HL-60 (cell line): ENCODE results near the gene TMEFF1.
A peak's percentile ranks its signal among the peaks of the same experiment; 100 is the strongest.

Source experiments
- DNase-seq, 2 experiments: peaks; one replicate each; pipeline ENCODE4 v3.0.0-alpha.2; 2010 to 2020; ENCODE audit warnings: low read depth in 1 of 2, low spot score in 1 of 2
- H3K27ac ChIP-seq: fragments of 250-450 bp; sonication (Bioruptor Pico); replicated peaks from 2 replicates; pipeline ENCODE4 v1.5.1; 2020; ENCODE audit warnings: mild to moderate bottlenecking, moderate library complexity
- H3K27me3 ChIP-seq: fragments of 250-450 bp; sonication (Bioruptor Pico); 2 replicates; pipeline ENCODE4 v1.5.1; 2021; ENCODE audit warnings: mild to moderate bottlenecking, moderate library complexity; ENCODE audit not compliant: insufficient read depth, poor library complexity, severe bottlenecking
- H3K4me3 ChIP-seq: replicated peaks from 2 replicates; pipeline ENCODE4 v1.5.1; 2011; ENCODE audit warnings: mild to moderate bottlenecking, control low read depth, low read length; ENCODE audit not compliant: insufficient read depth
- CTCF ChIP-seq: IDR thresholded peaks from one replicate; pipeline ENCODE4 v1.5.1; 2011; ENCODE audit warnings: low read length, control low read depth, inconsistent platforms; ENCODE audit not compliant: insufficient read depth
- GABPA ChIP-seq: IDR thresholded peaks from 2 replicates; pipeline ENCODE4 v1.6.1; 2012; ENCODE audit warnings: low read depth
- POLR2AphosphoS5 ChIP-seq: IDR thresholded peaks from 2 replicates; pipeline ENCODE4 v1.6.1; 2012; ENCODE audit warnings: low read depth
- REST ChIP-seq: IDR thresholded peaks from 2 replicates; pipeline ENCODE4 v1.6.1; 2012; ENCODE audit warnings: low read depth; ENCODE audit not compliant: insufficient replicate concordance
- SPI1 ChIP-seq: IDR thresholded peaks from 2 replicates; pipeline ENCODE4 v1.6.1; 2012; ENCODE audit warnings: low read depth, mild to moderate bottlenecking, borderline replicate concordance

The TMEFF1 gene

GRCh38 chr9:100426530-100427365 lies 46.2 kb upstream of the TMEFF1 start, which contains the start of gene MSANTD3:
Gene MSANTD3 (plus strand): TSS chr9:100427143. CDS start chr9:100441939, 14,796 bp downstream.
- TF ChIP-seq GABPA (no peak), SPI1 (no peak), CTCF (no peak), POLR2AphosphoS5 (no peak), REST (peak; percentile 55)
- no peaks in the 10 kb centered on the region for H3K27me3 ChIP-seq
- peak in 1 of 2 experiments; percentile 39 for DNase-seq
- peak within 1 kb of the TSS; percentile 71 for H3K27ac ChIP-seq
- peak within 1 kb of the TSS; percentile 78 for H3K4me3 ChIP-seq

GRCh38 chr9:100427366-100428263 lies 45.3 kb upstream of the TMEFF1 start:
- TF ChIP-seq SPI1 = no peak
- TF ChIP-seq POLR2AphosphoS5 = no peak
- no peak for TF ChIP-seq REST
- no peak for TF ChIP-seq GABPA
- TF ChIP-seq CTCF = no peak
- DNase-seq = peak in 1 of 2 experiments; percentile 28
- Histone ChIP-seq H3K4me3 (peak overlapping the region; percentile 78), H3K27me3 (no peaks in the 10 kb centered on the region), H3K27ac (peak overlapping the region; percentile 61)

- no peak for TF ChIP-seq SPI1
- no peak for TF ChIP-seq REST
- TF ChIP-seq CTCF = no peak
- no peak for TF ChIP-seq POLR2AphosphoS5
- no peak for TF ChIP-seq GABPA
- Histone ChIP-seq H3K27me3 (no peaks in the 10 kb centered on the region), H3K4me3 (no peak overlapping the region), H3K27ac (no peak overlapping the region)
- DNase-seq = no peak
Measured at GRCh38 chr9:100428871-100429654, 43.9 kb upstream of the TMEFF1 start.
